ENCODE data around the gene PACSIN1.

GRCh38 chr6:34538581-34538980 lies 72.7 kb downstream of the PACSIN1 start:
- TF ChIP-seq POLR2A (IDR thresholded peaks at IDR 0.05) (no peak), CTCF (IDR thresholded peaks at IDR 0.05) (no peak), POLR2AphosphoS5 (IDR thresholded peaks at IDR 0.05) (no peak)
